Measurements from ENCODE around the gene TIMM21.

- TF ChIP-seq CTCF (IDR thresholded peaks at IDR 0.05), result no peak
- no peak for TF ChIP-seq POLR2A (IDR thresholded peaks at IDR 0.05)
These were observed 25.1 kb downstream of the TIMM21 start for GRCh38 chr18:74173434-74173750.

All from vagina (tissue), 2 donors.